Keratinocyte (primary cell): Measurements from ENCODE around the gene CTSA. TPM values are rescaled to one million over a fixed set of nuclear protein-coding genes. Genes with fewer than 3 reads are reported as not detected.

Experiments
- DNase-seq: peaks from one replicate; pipeline ENCODE4 v3.0.0-alpha.2; 2011; ENCODE audit warnings: low read depth, missing footprints, low spot score
- FAIRE-seq: peaks from 2 replicates; lab custom pipeline; 2011; peaks lifted over from hg19 to GRCh38; lab: Jason Lieb, UNC
- H2AFZ ChIP-seq: 2 replicates; pipeline ENCODE4 v1.6.0; 2012; ENCODE audit warnings: low read length, control low read depth, inconsistent platforms; ENCODE audit not compliant: control insufficient read depth
- H3K27ac ChIP-seq: 2 replicates; pipeline ENCODE4 v1.5.1; 2011; ENCODE audit warnings: low read length; ENCODE audit not compliant: control insufficient read depth, insufficient read depth
- H3K27me3 ChIP-seq: 3 replicates; pipeline ENCODE4 v1.6.0; 2011; ENCODE audit warnings: low read length; ENCODE audit not compliant: control insufficient read depth, insufficient read depth; ENCODE audit errors: extremely low read depth
- H3K36me3 ChIP-seq, 2 experiments: 2 replicates in 1 of 2; 3 replicates in 1 of 2; pipeline ENCODE4 v1.5.1; 2011; ENCODE audit warnings: low read length in 2 of 2, mild to moderate bottlenecking in 1 of 2; ENCODE audit not compliant: control insufficient read depth in 2 of 2, insufficient read depth in 2 of 2; ENCODE audit errors: extremely low read depth in 1 of 2
- H3K4me1 ChIP-seq: 3 replicates; pipeline ENCODE4 v1.5.1; 2011; ENCODE audit warnings: low read length; ENCODE audit not compliant: control insufficient read depth, insufficient read depth; ENCODE audit errors: extremely low read depth
- H3K4me2 ChIP-seq: 3 replicates; pipeline ENCODE4 v1.6.0; 2011; ENCODE audit warnings: low read depth, low read length; ENCODE audit not compliant: control insufficient read depth, insufficient read depth; ENCODE audit errors: extremely low read depth
- H3K4me3 ChIP-seq, 3 experiments: fragments of 200-600 bp in 1 of 3; sonication (generic) in 1 of 3; 2 replicates in 2 of 3; 3 replicates in 1 of 3; pipeline ENCODE4 v1.5.1; 2011 to 2016; ENCODE audit warnings: low read length in 3 of 3, mild to moderate bottlenecking in 3 of 3, control low read depth in 2 of 3, inconsistent platforms in 1 of 3, low read depth in 1 of 3, mixed read lengths in 1 of 3, mixed run types in 1 of 3, moderate library complexity in 1 of 3; ENCODE audit not compliant: control insufficient read depth in 2 of 3, insufficient read depth in 2 of 3; ENCODE audit errors: extremely low read depth in 1 of 3
- H3K79me2 ChIP-seq: 2 replicates; pipeline ENCODE4 v1.6.0; 2012; ENCODE audit warnings: low read length; ENCODE audit not compliant: control insufficient read depth, insufficient read depth
- H3K9ac ChIP-seq: 3 replicates; pipeline ENCODE4 v1.6.0; 2011; ENCODE audit warnings: low read length; ENCODE audit not compliant: control insufficient read depth, insufficient read depth; ENCODE audit errors: extremely low read depth
- H3K9me1 ChIP-seq: 3 replicates; pipeline ENCODE4 v1.6.0; 2011; ENCODE audit warnings: low read length; ENCODE audit not compliant: control insufficient read depth, insufficient read depth; ENCODE audit errors: extremely low read depth
- H3K9me3 ChIP-seq: 2 replicates; pipeline ENCODE4 v1.5.1; 2012; ENCODE audit warnings: low read depth, low read length; ENCODE audit not compliant: control insufficient read depth
- H4K20me1 ChIP-seq: 3 replicates; pipeline ENCODE4 v1.6.0; 2011; ENCODE audit warnings: low read length; ENCODE audit not compliant: control insufficient read depth, insufficient read depth; ENCODE audit errors: extremely low read depth
- CTCF ChIP-seq, 3 experiments: IDR thresholded peaks in 1 of 3; conservative IDR thresholded peaks in 1 of 3; optimal IDR thresholded peaks in 1 of 3; 2 replicates in 2 of 3; 3 replicates in 1 of 3; pipeline versions ENCODE3 to v1.5.1; 2011; ENCODE audit warnings: low read length in 3 of 3, mild to moderate bottlenecking in 3 of 3, moderate library complexity in 2 of 3, control low read depth in 1 of 3, inconsistent platforms in 1 of 3; ENCODE audit not compliant: insufficient read depth in 2 of 3; ENCODE audit errors: extremely low read depth in 1 of 3
- EZH2 ChIP-seq: IDR thresholded peaks from one replicate; pipeline ENCODE4 v1.6.1; 2012; ENCODE audit warnings: inconsistent platforms, mild to moderate bottlenecking, low read length, moderate library complexity
- dilution Hi-C: fragments of 300-500 bp; cut with MboI; formaldehyde crosslinking; loops from one replicate; pipeline ENCODE4 v1.7.0; 2020; ENCODE audit warnings: low sequenced_read_pairs; ENCODE audit not compliant: extremely low pct_ligation_motif_present
- polyA plus RNA-seq, 5 experiments: library from polyadenylated mRNA; depleted of rRNA in 3 of 5; stranded (reverse) in 3 of 5; stranded (forward) in 1 of 5; unstranded in 1 of 5; fragments of >200 nt; gene quantifications; 1 replicate in 1 of 5; 2 replicates in 3 of 5; 3 replicates in 1 of 5; pipeline versions ENCODE4 v1.2.1 to v1.2.3, GENCODE V29; 2011 to 2012; ENCODE audit warnings: missing spikeins in 2 of 5, low read depth in 1 of 5, low replicate concordance in 1 of 5

Gene CTSA
- polyA plus RNA-seq, 1 donor (not counting 4 experiments of a cell fraction or from before 2014, with no cell fraction given), result 38.6 TPM

DNA sequence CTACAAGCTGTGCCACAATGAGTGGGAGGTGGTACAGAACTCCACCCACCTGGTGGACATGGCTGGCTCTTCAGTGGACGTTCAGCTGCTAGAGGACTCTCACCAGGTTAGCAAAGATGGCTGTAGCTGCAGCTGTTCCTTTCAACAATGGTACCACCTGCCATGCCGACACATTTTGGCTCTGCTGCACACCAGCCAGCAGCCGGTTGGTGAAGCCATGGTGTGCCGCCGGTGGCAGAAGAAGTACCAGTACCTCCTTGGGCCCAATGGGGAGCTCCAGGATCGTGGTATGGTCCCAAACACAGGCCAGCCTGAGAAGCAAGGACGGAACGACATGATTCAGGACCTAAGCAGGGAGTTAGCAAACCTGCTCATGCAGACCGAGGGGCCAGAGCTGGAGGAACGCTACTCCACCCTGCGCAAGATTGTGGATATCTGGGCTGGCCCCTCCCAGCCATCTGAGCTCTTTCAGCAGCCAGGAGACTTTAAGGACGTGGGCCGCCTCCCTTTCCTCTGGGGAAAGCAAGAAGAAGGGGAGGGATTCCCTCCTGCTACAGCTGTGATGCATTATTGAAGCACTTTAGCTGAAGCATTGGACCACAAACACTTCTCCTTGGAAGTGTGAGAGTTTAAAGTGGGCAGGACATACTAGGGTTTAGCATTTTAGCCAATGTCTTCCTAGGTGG, 12.9 kb upstream of the CTSA start:
- no peak overlapping the region for H3K9ac ChIP-seq
- H2AFZ ChIP-seq, result no peak overlapping the region

GRCh38 chr20:45880988-45881788, 9.9 kb upstream of the CTSA start, which contains the start of gene ZSWIM1:
Gene ZSWIM1 (plus strand): TSS chr20:45881227. CDS start chr20:45882593, 1,366 bp downstream.
- peaks cover 10% of the 10 kb centered on the region for H3K4me1 ChIP-seq
- peak within 1 kb of the TSS; percentile 60 for H2AFZ ChIP-seq
- FAIRE-seq (peak; percentile 92), DNase-seq (peak; percentile 92)
- H3K4me3 ChIP-seq, result peak within 1 kb of the TSS; percentile 66 to 94 (median 77)
- peaks cover 15% of the 10 kb centered on the region for H3K79me2 ChIP-seq
- peak within 1 kb of the TSS; percentile 80 for H3K27ac ChIP-seq
- dilution Hi-C loops, result no loop called here
- H3K27me3 ChIP-seq, result no peaks in the 10 kb centered on the region
- no peaks in the 10 kb centered on the region for H3K9me1 ChIP-seq
- peak within 1 kb of the TSS; percentile 93 for H3K4me2 ChIP-seq
- peak within 1 kb of the TSS; percentile 94 for H3K9ac ChIP-seq
- H3K36me3 ChIP-seq, result peaks cover 11 to 13% of the 10 kb centered on the region in 2 experiments
- no peaks in the 10 kb centered on the region for H3K9me3 ChIP-seq
- TF ChIP-seq CTCF (optimal IDR thresholded peaks at IDR 0.05 in 1 of 3, IDR thresholded peaks at IDR 0.05 in 1 of 3, conservative IDR thresholded peaks at IDR 0.05 in 1 of 3; ENCODE audit: extremely low read depth in 1 of 3, insufficient read depth in 2 of 3, low read length in 3 of 3), result no peak
- TF ChIP-seq EZH2, result no peak
- H4K20me1 ChIP-seq, result no peaks in the 10 kb centered on the region

More for the DNA sequence above, 12.9 kb upstream of the CTSA start:
- H3K9me3 ChIP-seq, result no peaks in the 10 kb centered on the region
- H3K4me1 ChIP-seq, result no peaks in the 10 kb centered on the region
- no peak for DNase-seq
- H4K20me1 ChIP-seq, result no peaks in the 10 kb centered on the region
- H3K4me3 ChIP-seq, result no peak overlapping the region
- no peak overlapping the region for H3K27ac ChIP-seq
- no peak overlapping the region for H3K4me2 ChIP-seq
- H3K9me1 ChIP-seq, result no peaks in the 10 kb centered on the region
- FAIRE-seq, result no peak
- dilution Hi-C loops, result no loop called here
- no peaks in the 10 kb centered on the region for H3K27me3 ChIP-seq
- no peak for TF ChIP-seq EZH2
- no peak for TF ChIP-seq CTCF (optimal IDR thresholded peaks at IDR 0.05 in 1 of 3, IDR thresholded peaks at IDR 0.05 in 1 of 3, conservative IDR thresholded peaks at IDR 0.05 in 1 of 3; ENCODE audit: extremely low read depth in 1 of 3, insufficient read depth in 2 of 3, low read length in 3 of 3)
- peaks cover 11% of the 10 kb centered on the region for H3K79me2 ChIP-seq
- H3K36me3 ChIP-seq, result peaks cover 5 to 6% of the 10 kb centered on the region in 2 experiments
